H9 (cell line): ENCODE results near the gene SLC18B1. TPM values are rescaled to one million over a fixed set of nuclear protein-coding genes. Genes with fewer than 3 reads are reported as not detected.

Experiments used
- DNase-seq: peaks from one replicate; pipeline ENCODE4 v3.0.0-alpha.2; 2017
- H2AFZ ChIP-seq: one replicate; pipeline ENCODE4 v1.6.1; 2013; ENCODE audit warnings: mild to moderate bottlenecking, low read length, control low read depth, moderate library complexity
- H2AK5ac ChIP-seq: 2 replicates; pipeline ENCODE4 v1.6.1; 2013; ENCODE audit warnings: low read length, control low read depth, mixed read lengths; ENCODE audit not compliant: insufficient read length
- H2BK120ac ChIP-seq: one replicate; pipeline ENCODE4 v1.6.1; 2013; ENCODE audit warnings: low read depth, mild to moderate bottlenecking, low read length, control low read depth, inconsistent platforms; ENCODE audit not compliant: poor library complexity, severe bottlenecking
- H2BK12ac ChIP-seq: 2 replicates; pipeline ENCODE4 v1.6.1; 2013; ENCODE audit warnings: low read length, control low read depth, mixed read lengths, low read depth; ENCODE audit not compliant: insufficient read length
- H2BK15ac ChIP-seq: 2 replicates; pipeline ENCODE4 v1.6.1; 2013; ENCODE audit warnings: low read depth, low read length, control low read depth
- H2BK20ac ChIP-seq: one replicate; pipeline ENCODE4 v1.6.1; 2013; ENCODE audit warnings: low read depth, mild to moderate bottlenecking, low read length, control low read depth, inconsistent platforms; ENCODE audit not compliant: poor library complexity, severe bottlenecking
- H2BK5ac ChIP-seq: 2 replicates; pipeline ENCODE4 v1.6.1; 2013; ENCODE audit warnings: low read length, control low read depth, mixed read lengths; ENCODE audit not compliant: insufficient read length
- H3K14ac ChIP-seq: 2 replicates; pipeline ENCODE4 v1.6.1; 2013; ENCODE audit warnings: low read length, control low read depth; ENCODE audit not compliant: insufficient read depth
- H3K18ac ChIP-seq: 2 replicates; pipeline ENCODE4 v1.6.1; 2013; ENCODE audit warnings: low read depth, mild to moderate bottlenecking, mixed read lengths, low read length, control low read depth; ENCODE audit not compliant: insufficient read length
- H3K23ac ChIP-seq: 2 replicates; pipeline ENCODE4 v1.6.1; 2013; ENCODE audit warnings: low read length, control low read depth, mixed read lengths, low read depth; ENCODE audit not compliant: insufficient read length
- H3K23me2 ChIP-seq: 2 replicates; pipeline ENCODE4 v1.6.1; 2013; ENCODE audit warnings: low read depth, mild to moderate bottlenecking, mixed read lengths, low read length, control low read depth; ENCODE audit not compliant: insufficient read length, poor library complexity, severe bottlenecking
- H3K27ac ChIP-seq: 2 replicates; pipeline ENCODE4 v1.5.1; 2013; ENCODE audit warnings: low read length, control low read depth, mixed read lengths, low read depth; ENCODE audit not compliant: insufficient read length
- H3K27me3 ChIP-seq: 2 replicates; pipeline ENCODE4 v1.6.1; 2013; ENCODE audit warnings: low read length, control low read depth, inconsistent platforms; ENCODE audit not compliant: insufficient read depth
- H3K4ac ChIP-seq: 2 replicates; pipeline ENCODE4 v1.6.1; 2013; ENCODE audit warnings: low read depth, mild to moderate bottlenecking, control low read depth, inconsistent platforms, low read length, moderate library complexity
- H3K4me1 ChIP-seq: 2 replicates; pipeline ENCODE4 v1.6.1; 2013; ENCODE audit warnings: low read length, control low read depth, inconsistent platforms; ENCODE audit not compliant: insufficient read depth
- H3K4me2 ChIP-seq: 2 replicates; pipeline ENCODE4 v1.6.1; 2013; ENCODE audit warnings: low read length, control low read depth, mixed read lengths; ENCODE audit not compliant: insufficient read length, insufficient read depth
- H3K56ac ChIP-seq: 2 replicates; pipeline ENCODE4 v1.6.1; 2013; ENCODE audit warnings: low read depth, mild to moderate bottlenecking, mixed read lengths, low read length, control low read depth; ENCODE audit not compliant: insufficient read length
- H3K79me1 ChIP-seq: 2 replicates; pipeline ENCODE4 v1.6.1; 2013; ENCODE audit warnings: low read depth, mild to moderate bottlenecking, moderate library complexity, low read length, control low read depth, inconsistent platforms; ENCODE audit not compliant: insufficient read depth, poor library complexity, severe bottlenecking
- H3K79me2 ChIP-seq: 2 replicates; pipeline ENCODE4 v1.6.1; 2013; ENCODE audit warnings: low read length, control low read depth, inconsistent platforms; ENCODE audit not compliant: insufficient read depth
- H3K9ac ChIP-seq: 2 replicates; pipeline ENCODE4 v1.6.1; 2013; ENCODE audit warnings: low read length, control low read depth, mixed read lengths; ENCODE audit not compliant: insufficient read length; ENCODE audit errors: extremely low read depth
- H3K9me3 ChIP-seq: one replicate; pipeline ENCODE4 v1.6.1; 2013; ENCODE audit warnings: low read depth, low read length, inconsistent platforms; ENCODE audit not compliant: control insufficient read depth
- H3T11ph ChIP-seq: one replicate; pipeline ENCODE4 v1.6.1; 2013; ENCODE audit warnings: mild to moderate bottlenecking, low read length, control low read depth, inconsistent platforms
- H4K20me1 ChIP-seq: one replicate; pipeline ENCODE4 v1.6.1; 2013; ENCODE audit not compliant: control insufficient read depth, insufficient read length, insufficient read depth
- H4K5ac ChIP-seq: 2 replicates; pipeline ENCODE4 v1.6.1; 2013; ENCODE audit warnings: low read depth, mild to moderate bottlenecking, mixed read lengths, low read length, control low read depth; ENCODE audit not compliant: insufficient read length
- H4K8ac ChIP-seq: replicated peaks from 2 replicates; pipeline ENCODE4 v1.6.1; 2013; ENCODE audit warnings: low read length, control low read depth, mixed read lengths, low read depth; ENCODE audit not compliant: insufficient read length
- H4K91ac ChIP-seq: 2 replicates; pipeline ENCODE4 v1.6.1; 2013; ENCODE audit warnings: low read depth, mild to moderate bottlenecking, moderate library complexity, mixed read lengths, low read length, control low read depth; ENCODE audit not compliant: insufficient read length
- H3K27ac Mint-ChIP-seq, 3 experiments: 2 replicates in 2 of 3; 3 replicates in 1 of 3; pipeline ENCODE4 v1.8.0; 2020 to 2021; ENCODE audit warnings: mixed read lengths in 3 of 3, mild to moderate bottlenecking in 1 of 3, moderate library complexity in 1 of 3
- H3K27me3 Mint-ChIP-seq: 2 replicates; pipeline ENCODE4 v1.8.0; 2021; ENCODE audit warnings: low read depth, mild to moderate bottlenecking, moderate library complexity, mixed read lengths
- H3K36me3 Mint-ChIP-seq, 3 experiments: 2 replicates in 2 of 3; 3 replicates in 1 of 3; pipeline ENCODE4 v1.8.0; 2020 to 2021; ENCODE audit warnings: low read depth in 3 of 3, mixed read lengths in 3 of 3; ENCODE audit not compliant: insufficient read depth in 1 of 3
- H3K4me1 Mint-ChIP-seq, 2 experiments: 2 replicates each; pipeline ENCODE4 v1.8.0; 2020; ENCODE audit warnings: mixed read lengths in 2 of 2
- H3K4me3 Mint-ChIP-seq, 2 experiments: 2 replicates in 1 of 2; 3 replicates in 1 of 2; pipeline ENCODE4 v1.8.0; 2020 to 2021; ENCODE audit warnings: mild to moderate bottlenecking in 2 of 2, mixed read lengths in 2 of 2, moderate library complexity in 1 of 2
- H3K9me3 Mint-ChIP-seq, 2 experiments: 2 replicates in 1 of 2; 3 replicates in 1 of 2; pipeline ENCODE4 v1.8.0; 2020; ENCODE audit warnings: mild to moderate bottlenecking in 2 of 2, mixed read lengths in 2 of 2, moderate library complexity in 1 of 2
- CTCF ChIP-seq: fragments of 200-600 bp; sonication (generic); conservative IDR thresholded peaks from 3 replicates; pipeline ENCODE4 v1.8.0; 2021; ENCODE audit warnings: antibody characterized with exemption, mild to moderate bottlenecking
- WGBS: extraction: QIAGEN DNeasy Blood & Tissue Kit; methylation state at CpG from one replicate; pipeline ENCODE4 v1.1.7; 2013; ENCODE audit warnings: missing lambda C conversion rate, low lambda C conversion rate, mixed read lengths; ENCODE audit not compliant: insufficient read length; ENCODE audit errors: extremely low coverage; 5-methylcytosine and 5-hydroxymethylcytosine counted together
- total RNA-seq: library from RNA; stranded (reverse); gene quantifications from 2 replicates; pipeline ENCODE4 v1.2.1, GENCODE V29; 2021

Gene SLC18B1
- total RNA-seq, 1 experiment from 2014 or later, result 19.8 TPM

DNA sequence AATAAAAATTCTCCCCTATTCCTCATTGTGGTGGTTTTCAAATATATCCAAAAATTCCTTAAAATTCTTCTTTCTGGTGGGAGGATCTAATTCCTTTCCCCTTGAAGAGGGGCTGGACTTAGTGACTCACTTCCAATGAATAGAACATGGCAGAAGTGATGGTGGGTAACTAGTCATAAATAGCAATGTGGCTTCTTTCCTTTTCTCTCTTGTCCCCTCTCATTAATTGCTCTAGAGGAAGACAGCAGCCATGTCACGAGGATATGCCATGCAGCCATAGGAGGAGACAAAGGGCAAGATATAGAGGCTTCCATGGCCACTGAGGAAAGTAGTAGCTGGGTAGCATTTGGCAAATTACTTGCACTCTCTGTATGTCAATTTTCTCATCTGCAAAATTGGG lies 46.6 kb downstream of the SLC18B1 start:
- Mint-ChIP-seq H3K27ac (no peak overlapping the region), H3K9me3 (no peaks in the 10 kb centered on the region), H3K4me3 (no peak overlapping the region), H3K27me3 (no peaks in the 10 kb centered on the region), H3K4me1 (no peaks in the 10 kb centered on the region), H3K36me3 (no peaks in the 10 kb centered on the region)
- Histone ChIP-seq H2BK12ac (no peak overlapping the region), H3K27ac (no peak overlapping the region), H3K56ac (no peak overlapping the region), H3K4me2 (no peak overlapping the region), H2AFZ (no peak overlapping the region), H3K23ac (no peak overlapping the region), H3K4ac (no peak overlapping the region), H3K23me2 (no peaks in the 10 kb centered on the region), H4K8ac (no peak overlapping the region), H2BK20ac (no peak overlapping the region), H3K27me3 (no peaks in the 10 kb centered on the region), H2BK120ac (no peak overlapping the region), H3K9ac (no peak overlapping the region), H2BK5ac (no peak overlapping the region), H3K9me3 (no peaks in the 10 kb centered on the region), H3K4me1 (no peaks in the 10 kb centered on the region), H3K79me2 (no peaks in the 10 kb centered on the region), H2BK15ac (no peak overlapping the region), H3K79me1 (no peaks in the 10 kb centered on the region), H3K18ac (no peak overlapping the region), H3T11ph (no peak overlapping the region), H4K20me1 (no peaks in the 10 kb centered on the region), H2AK5ac (no peak overlapping the region), H3K14ac (no peak overlapping the region), H4K91ac (no peak overlapping the region), H4K5ac (no peak overlapping the region)
- no peak for TF ChIP-seq CTCF
- WGBS, result no CpG with 5 or more reads among the region's 1 CpG
- DNase-seq, result no peak
